HepG2 (cell line): ENCODE data around the gene SLC39A1.

Source experiments
- CSRNP1 ChIP-seq: sonication (generic); formaldehyde crosslinking; IDR thresholded peaks from 2 replicates; pipeline ENCODE4 v1.8.1; 2023; ENCODE audit warnings: mild to moderate bottlenecking, missing genetic modification reagents
- CTCF ChIP-seq: sonication (generic); formaldehyde crosslinking; IDR thresholded peaks from 2 replicates; pipeline ENCODE4 v1.5.0; 2020; ENCODE audit warnings: mild to moderate bottlenecking, missing genetic modification reagents, moderate library complexity
- DBP ChIP-seq: sonication (generic); formaldehyde crosslinking; IDR thresholded peaks from 2 replicates; pipeline ENCODE4 v1.4.0; 2020; ENCODE audit warnings: missing genetic modification reagents; ENCODE audit errors: not compliant biosample characterization
- EP300 ChIP-seq, 3 experiments: sonication (generic) in 1 of 3; formaldehyde crosslinking in 1 of 3; IDR thresholded peaks; 2 replicates each; pipeline versions ENCODE4 v1.5.1 to v1.6.1; 2011 to 2020; ENCODE audit warnings: low read depth in 2 of 3, low read length in 2 of 3, borderline replicate concordance in 1 of 3, improper control_type of control experiment in 1 of 3, mild to moderate bottlenecking in 1 of 3, missing genetic modification reagents in 1 of 3, moderate library complexity in 1 of 3
- EZH2 ChIP-seq: conservative IDR thresholded peaks from 2 replicates; pipeline ENCODE4 v1.6.1; 2012; ENCODE audit warnings: mild to moderate bottlenecking, low read depth, low read length, moderate library complexity
- FOXM1 ChIP-seq: sonication (generic); formaldehyde crosslinking; IDR thresholded peaks from 2 replicates; pipeline ENCODE4 v1.5.0; 2020; ENCODE audit warnings: missing genetic modification reagents
- MYC ChIP-seq: sonication (generic); formaldehyde crosslinking; IDR thresholded peaks from 2 replicates; pipeline ENCODE4 v1.9.0; 2021; ENCODE audit warnings: missing genetic modification reagents, borderline replicate concordance
- SIN3A ChIP-seq: IDR thresholded peaks from 2 replicates; pipeline ENCODE4 v1.6.1; 2011; ENCODE audit warnings: low read depth, mild to moderate bottlenecking, control low read depth, low read length, borderline replicate concordance
- SP1 ChIP-seq, 2 experiments: fragments of 450-650 bp in 1 of 2; sonication (generic) in 1 of 2; formaldehyde crosslinking in 1 of 2; IDR thresholded peaks; 2 replicates each; pipeline versions ENCODE4 v1.4.0 to v1.6.1; 2016 to 2020; ENCODE audit warnings: missing genetic modification reagents in 1 of 2
- TBP ChIP-seq: sonication (generic); formaldehyde crosslinking; IDR thresholded peaks from 2 replicates; pipeline ENCODE4 v1.5.0; 2020; ENCODE audit warnings: missing genetic modification reagents
- ZKSCAN8 ChIP-seq: IDR thresholded peaks from 2 replicates; pipeline ENCODE4 v1.6.1; 2016; ENCODE audit warnings: borderline replicate concordance, missing genetic modification reagents, missing compliant biosample characterization
- ZNF572 ChIP-seq: sonication (generic); formaldehyde crosslinking; IDR thresholded peaks from 2 replicates; pipeline ENCODE4 v1.5.1; 2020; ENCODE audit warnings: mild to moderate bottlenecking, missing genetic modification reagents
- ZNF782 ChIP-seq: sonication (generic); formaldehyde crosslinking; IDR thresholded peaks from 2 replicates; pipeline ENCODE4 v1.4.0; 2020; ENCODE audit warnings: missing genetic modification reagents, mild to moderate bottlenecking, borderline replicate concordance
- ZNF883 ChIP-seq: sonication (generic); formaldehyde crosslinking; IDR thresholded peaks from 2 replicates; pipeline ENCODE4 v1.5.1; 2020; ENCODE audit warnings: mild to moderate bottlenecking, missing genetic modification reagents; ENCODE audit errors: not compliant biosample characterization

GRCh38 chr1:153961421-153961820, 1.9 kb downstream of the SLC39A1 start:
- no peak for TF ChIP-seq CTCF (CRISPR knock-in tag)
- no peak for TF ChIP-seq MYC (CRISPR knock-in tag)
- no peak for TF ChIP-seq ZKSCAN8 (CRISPR knock-in tag)
- no peak for TF ChIP-seq ZNF572 (CRISPR knock-in tag)
- no peak for TF ChIP-seq DBP
- TF ChIP-seq ZNF883 (CRISPR knock-in tag), result no peak
- no peak for TF ChIP-seq CSRNP1 (CRISPR knock-in tag)
- TF ChIP-seq EP300 (IDR thresholded peaks at IDR 0.05; ENCODE audit: low read depth in 2 of 2, low read length in 2 of 2), result no peak
- no peak for TF ChIP-seq EP300 (CRISPR knock-in tag; IDR thresholded peaks at IDR 0.05; ENCODE audit: borderline replicate concordance)
- no peak for TF ChIP-seq SIN3A
- TF ChIP-seq FOXM1 (CRISPR knock-in tag), result no peak
- no peak for TF ChIP-seq EZH2
- TF ChIP-seq TBP (CRISPR knock-in tag), result no peak
- no peak for TF ChIP-seq ZNF782 (CRISPR knock-in tag)
- TF ChIP-seq SP1 (IDR thresholded peaks at IDR 0.05), result no peak
- no peak for TF ChIP-seq SP1 (CRISPR knock-in tag; IDR thresholded peaks at IDR 0.05)
